ENCODE results near the gene CRISPLD2.

DNA sequence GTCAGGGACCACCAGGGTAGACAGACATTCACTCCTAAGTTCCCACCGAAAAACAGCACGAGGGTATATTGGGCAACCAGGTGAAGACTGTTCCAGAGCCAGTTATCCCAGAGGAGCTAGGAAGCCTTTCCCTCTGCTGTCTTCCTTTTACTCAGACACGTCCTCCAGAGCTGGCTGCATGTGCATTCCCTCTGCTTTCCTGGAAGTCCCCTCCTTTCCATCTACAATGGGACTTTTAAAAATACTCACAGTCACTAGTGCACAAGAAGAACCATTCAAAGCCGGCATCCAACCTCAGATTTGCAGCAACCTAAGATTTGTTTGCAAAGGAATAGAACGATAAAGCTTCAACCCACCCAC is 32.5 kb upstream of the CRISPLD2 start:
- TF ChIP-seq, protein P1, sequence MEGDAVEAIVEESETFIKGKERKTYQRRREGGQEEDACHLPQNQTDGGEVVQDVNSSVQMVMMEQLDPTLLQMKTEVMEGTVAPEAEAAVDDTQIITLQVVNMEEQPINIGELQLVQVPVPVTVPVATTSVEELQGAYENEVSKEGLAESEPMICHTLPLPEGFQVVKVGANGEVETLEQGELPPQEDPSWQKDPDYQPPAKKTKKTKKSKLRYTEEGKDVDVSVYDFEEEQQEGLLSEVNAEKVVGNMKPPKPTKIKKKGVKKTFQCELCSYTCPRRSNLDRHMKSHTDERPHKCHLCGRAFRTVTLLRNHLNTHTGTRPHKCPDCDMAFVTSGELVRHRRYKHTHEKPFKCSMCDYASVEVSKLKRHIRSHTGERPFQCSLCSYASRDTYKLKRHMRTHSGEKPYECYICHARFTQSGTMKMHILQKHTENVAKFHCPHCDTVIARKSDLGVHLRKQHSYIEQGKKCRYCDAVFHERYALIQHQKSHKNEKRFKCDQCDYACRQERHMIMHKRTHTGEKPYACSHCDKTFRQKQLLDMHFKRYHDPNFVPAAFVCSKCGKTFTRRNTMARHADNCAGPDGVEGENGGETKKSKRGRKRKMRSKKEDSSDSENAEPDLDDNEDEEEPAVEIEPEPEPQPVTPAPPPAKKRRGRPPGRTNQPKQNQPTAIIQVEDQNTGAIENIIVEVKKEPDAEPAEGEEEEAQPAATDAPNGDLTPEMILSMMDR (IDR thresholded peaks at IDR 0.05): no peak
- TF ChIP-seq POLR2A (IDR thresholded peaks at IDR 0.05) (no peak), EP300 (IDR thresholded peaks at IDR 0.05) (no peak), POLR2AphosphoS5 (IDR thresholded peaks at IDR 0.05) (no peak)

Data from suprapubic skin (tissue), 4 donors.